ENCODE data around the gene TSSK2.

TSSK2 gene

GRCh38 chr22:19172213-19173046 lies 41.3 kb downstream of the TSSK2 start:
- DNase-seq = no peak

GRCh38 chr22:19173047-19174035 lies 42.2 kb downstream of the TSSK2 start:
- DNase-seq = no peak

- peak; percentile 81 to 88 for DNase-seq
These were observed 43.3 kb downstream of the TSSK2 start for GRCh38 chr22:19174106-19175025.

GRCh38 chr22:19175026-19175601 lies 44.0 kb downstream of the TSSK2 start:
- DNase-seq = no peak

GRCh38 chr22:19175602-19176174 lies 44.6 kb downstream of the TSSK2 start:
- DNase-seq = no peak

- no peak for DNase-seq
These were observed 45.1 kb downstream of the TSSK2 start for GRCh38 chr22:19176175-19176643.

- no peak for DNase-seq
These were observed 45.6 kb downstream of the TSSK2 start for GRCh38 chr22:19176732-19177131.

- no peak for DNase-seq
These were observed 46.3 kb downstream of the TSSK2 start for GRCh38 chr22:19177164-19178064.

- peak in 1 of 2 experiments; percentile 2 for DNase-seq
These were observed 47.1 kb downstream of the TSSK2 start for GRCh38 chr22:19178065-19178656.

GRCh38 chr22:19178657-19179496 lies 47.8 kb downstream of the TSSK2 start, which contains the start of gene SLC25A1:
Gene SLC25A1, minus strand, starts transcription at chr22:19178736. Its CDS starts 63 bp downstream, at chr22:19178673.
- peak; percentile 70 to 77 for DNase-seq

GRCh38 chr22:19179497-19180048 lies 48.5 kb downstream of the TSSK2 start:
- DNase-seq = peak; percentile 84

- DNase-seq = no peak
These were observed 49.1 kb downstream of the TSSK2 start for GRCh38 chr22:19180234-19180633.

- no peak for DNase-seq
These were observed 49.8 kb downstream of the TSSK2 start for GRCh38 chr22:19180740-19181410.

- DNase-seq = no peak
These were observed 50.8 kb downstream of the TSSK2 start for GRCh38 chr22:19181786-19182471.

Data from AML-193 (cell line).